Thoracic aorta (tissue), 2 donors: ENCODE measurements around the gene DHX35. TPM values are rescaled to one million over a fixed set of nuclear protein-coding genes. Genes with fewer than 3 reads are reported as not detected.

Source experiments
- ATAC-seq: fragments of 150-250 bp; one replicate; pipeline ENCODE4 v1.8.0; 2017; ENCODE audit warnings: low read depth; ENCODE audit not compliant: insufficient number of reproducible peaks, low FRiP score
- DNase-seq: peaks from one replicate; pipeline ENCODE4 v3.0.0-alpha.2; 2020; ENCODE audit warnings: low spot score
- H3K27ac ChIP-seq, 2 donors: fragments of 200-600 bp; sonication (generic); 1 replicate in 1 of 2; 2 replicates in 1 of 2; pipeline ENCODE4 v1.5.1; 2016; ENCODE audit warnings: mild to moderate bottlenecking in 2 of 2, moderate library complexity in 2 of 2
- H3K27me3 ChIP-seq: fragments of 200-600 bp; sonication (generic); replicated peaks from 2 replicates; pipeline ENCODE4 v1.6.0; 2016; ENCODE audit warnings: mild to moderate bottlenecking; ENCODE audit not compliant: insufficient read depth
- H3K36me3 ChIP-seq: fragments of 200-600 bp; sonication (generic); one replicate; pipeline ENCODE4 v1.5.1; 2016
- H3K4me1 ChIP-seq, 2 donors: fragments of 200-600 bp; sonication (generic); 1 replicate in 1 of 2; 2 replicates in 1 of 2; pipeline versions ENCODE4 v1.5.1 to v1.6.0; 2016; ENCODE audit warnings: low read depth in 2 of 2, mild to moderate bottlenecking in 1 of 2; ENCODE audit not compliant: control insufficient read depth in 1 of 2
- H3K4me3 ChIP-seq: fragments of 200-600 bp; sonication (generic); 2 replicates; pipeline ENCODE4 v1.5.1; 2016; ENCODE audit warnings: mild to moderate bottlenecking
- H3K9me3 ChIP-seq: fragments of 200-600 bp; sonication (generic); 2 replicates; pipeline ENCODE4 v1.5.1; 2016
- total RNA-seq, 2 donors: library from RNA; depleted of rRNA; stranded (reverse); fragments of >200 nt; gene quantifications; one replicate each; pipeline versions ENCODE4 v1.1.0 to v1.2.3, GENCODE V29; 2016
- TF ChIP-seq, protein P1 (sequence below): fragments of 200-600 bp; sonication (generic); IDR thresholded peaks from one replicate; pipeline ENCODE4 v1.5.1; 2019; ENCODE audit warnings: antibody characterized with exemption

Gene DHX35
- total RNA-seq, 2 donors from 2014 or later, result 17.9 to 23.8 TPM

DNA sequence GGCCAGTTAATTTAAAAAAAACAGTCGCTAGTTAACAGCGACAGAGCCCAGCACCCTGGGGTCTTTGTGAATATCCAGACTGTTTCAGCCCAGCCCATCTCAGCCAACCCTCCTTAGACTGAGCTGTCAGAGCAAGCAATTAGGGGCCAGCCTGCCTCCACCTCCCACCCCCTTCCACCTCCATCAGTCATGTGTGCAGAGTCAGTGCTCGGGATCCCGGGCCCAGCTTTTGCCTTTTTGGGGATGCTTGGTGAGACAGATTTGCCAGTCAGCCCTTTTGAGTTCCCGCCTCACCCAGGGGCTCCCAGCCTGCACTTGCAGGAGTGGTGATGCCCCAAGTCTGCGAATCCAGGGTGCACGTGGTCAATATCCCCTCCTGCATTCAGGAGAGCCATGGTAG is 42.5 kb upstream of the DHX35 start:
- Histone ChIP-seq H3K4me1 (no peaks in the 10 kb centered on the region), H3K27ac (no peak overlapping the region), H3K36me3 (no peaks in the 10 kb centered on the region), H3K27me3 (no peaks in the 10 kb centered on the region), H3K9me3 (no peaks in the 10 kb centered on the region), H3K4me3 (no peak overlapping the region)
- ATAC-seq (no peak), DNase-seq (no peak)
- TF ChIP-seq, protein P1, sequence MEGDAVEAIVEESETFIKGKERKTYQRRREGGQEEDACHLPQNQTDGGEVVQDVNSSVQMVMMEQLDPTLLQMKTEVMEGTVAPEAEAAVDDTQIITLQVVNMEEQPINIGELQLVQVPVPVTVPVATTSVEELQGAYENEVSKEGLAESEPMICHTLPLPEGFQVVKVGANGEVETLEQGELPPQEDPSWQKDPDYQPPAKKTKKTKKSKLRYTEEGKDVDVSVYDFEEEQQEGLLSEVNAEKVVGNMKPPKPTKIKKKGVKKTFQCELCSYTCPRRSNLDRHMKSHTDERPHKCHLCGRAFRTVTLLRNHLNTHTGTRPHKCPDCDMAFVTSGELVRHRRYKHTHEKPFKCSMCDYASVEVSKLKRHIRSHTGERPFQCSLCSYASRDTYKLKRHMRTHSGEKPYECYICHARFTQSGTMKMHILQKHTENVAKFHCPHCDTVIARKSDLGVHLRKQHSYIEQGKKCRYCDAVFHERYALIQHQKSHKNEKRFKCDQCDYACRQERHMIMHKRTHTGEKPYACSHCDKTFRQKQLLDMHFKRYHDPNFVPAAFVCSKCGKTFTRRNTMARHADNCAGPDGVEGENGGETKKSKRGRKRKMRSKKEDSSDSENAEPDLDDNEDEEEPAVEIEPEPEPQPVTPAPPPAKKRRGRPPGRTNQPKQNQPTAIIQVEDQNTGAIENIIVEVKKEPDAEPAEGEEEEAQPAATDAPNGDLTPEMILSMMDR, result no peak

DNA sequence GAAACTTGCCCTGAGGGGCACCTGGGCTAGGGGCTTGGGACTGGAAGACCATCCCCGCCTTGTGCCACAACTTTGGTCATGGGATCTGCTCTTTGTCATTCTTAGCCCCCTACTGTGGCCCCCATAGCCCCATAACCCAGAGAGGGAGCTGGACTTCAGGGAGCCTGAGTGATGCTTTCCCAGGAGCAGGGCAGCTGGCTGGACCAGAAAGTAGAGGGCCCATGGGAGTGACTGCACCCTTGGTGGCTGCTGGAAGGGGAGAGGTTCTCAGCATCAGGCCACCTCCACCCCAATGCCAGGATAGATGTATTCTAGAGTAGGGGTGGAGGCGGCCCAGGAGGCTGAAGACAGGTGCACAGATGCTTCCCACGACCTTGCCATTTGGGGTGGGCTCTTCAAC is 41.7 kb upstream of the DHX35 start:
- no peaks in the 10 kb centered on the region for H3K4me1 ChIP-seq
- no peak for ATAC-seq
- H3K27ac ChIP-seq, result no peak overlapping the region

DNA sequence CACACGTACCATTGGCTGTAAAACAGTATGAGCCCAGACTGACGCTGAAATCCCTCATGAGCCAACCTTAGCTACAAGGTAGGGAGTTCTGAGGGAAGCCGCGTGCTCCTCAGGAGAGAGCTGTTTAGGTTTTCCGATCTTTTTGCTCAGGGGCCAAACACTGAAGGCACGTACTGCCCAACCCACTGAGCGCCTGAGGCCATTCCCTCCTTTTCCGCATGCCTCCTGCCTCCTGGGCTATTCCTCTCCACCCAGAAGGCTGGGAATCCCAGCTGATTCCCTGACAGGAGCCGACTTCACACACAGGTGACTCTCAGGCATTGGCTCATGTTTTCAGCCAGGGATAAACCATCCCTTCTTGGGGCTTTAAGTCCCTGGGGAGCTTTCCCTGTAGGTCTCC is 41.3 kb upstream of the DHX35 start:
- no peaks in the 10 kb centered on the region for H3K4me1 ChIP-seq

More for the DNA sequence above, 41.7 kb upstream of the DHX35 start:
- TF ChIP-seq, protein P1, result no peak
- H3K27me3 ChIP-seq, result no peaks in the 10 kb centered on the region
- H3K9me3 ChIP-seq, result no peaks in the 10 kb centered on the region
- H3K4me3 ChIP-seq, result no peak overlapping the region
- H3K36me3 ChIP-seq, result no peaks in the 10 kb centered on the region
- DNase-seq, result no peak

DNA sequence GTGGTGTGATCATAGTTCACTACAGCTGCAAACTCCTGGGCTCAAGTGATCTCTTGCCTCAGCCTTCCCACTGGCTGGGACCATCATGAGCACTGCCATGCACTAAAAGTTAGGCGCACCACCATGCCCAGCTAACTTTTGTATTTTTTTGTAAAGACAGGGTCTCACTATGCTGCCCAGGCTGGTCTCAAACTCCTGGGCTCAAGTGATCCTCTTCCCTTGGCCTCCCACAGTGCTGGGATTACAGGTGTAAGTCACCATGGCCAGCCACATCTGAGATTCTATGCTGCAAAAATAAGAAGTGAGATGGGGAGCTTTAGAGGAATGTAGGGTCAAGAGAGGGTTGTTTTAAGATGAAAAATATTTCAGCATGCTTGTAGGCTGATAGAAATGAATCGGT is 37.4 kb upstream of the DHX35 start:
- ATAC-seq (no peak), DNase-seq (no peak)
- no peak overlapping the region for H3K4me3 ChIP-seq
- no peaks in the 10 kb centered on the region for H3K9me3 ChIP-seq
- H3K27ac ChIP-seq, result no peak overlapping the region
- no peaks in the 10 kb centered on the region for H3K27me3 ChIP-seq
- TF ChIP-seq, protein P1, result no peak
- H3K4me1 ChIP-seq, result peaks cover 7 to 8% of the 10 kb centered on the region in 2 donors
- H3K36me3 ChIP-seq, result no peaks in the 10 kb centered on the region

More for the DNA sequence above, 41.3 kb upstream of the DHX35 start:
- H3K27ac ChIP-seq, result no peak overlapping the region
- TF ChIP-seq, protein P1, result no peak
- DNase-seq, result no peak
- no peaks in the 10 kb centered on the region for H3K27me3 ChIP-seq
- H3K4me3 ChIP-seq, result no peak overlapping the region
- ATAC-seq, result no peak
- no peaks in the 10 kb centered on the region for H3K9me3 ChIP-seq
- H3K36me3 ChIP-seq, result no peaks in the 10 kb centered on the region

DNA sequence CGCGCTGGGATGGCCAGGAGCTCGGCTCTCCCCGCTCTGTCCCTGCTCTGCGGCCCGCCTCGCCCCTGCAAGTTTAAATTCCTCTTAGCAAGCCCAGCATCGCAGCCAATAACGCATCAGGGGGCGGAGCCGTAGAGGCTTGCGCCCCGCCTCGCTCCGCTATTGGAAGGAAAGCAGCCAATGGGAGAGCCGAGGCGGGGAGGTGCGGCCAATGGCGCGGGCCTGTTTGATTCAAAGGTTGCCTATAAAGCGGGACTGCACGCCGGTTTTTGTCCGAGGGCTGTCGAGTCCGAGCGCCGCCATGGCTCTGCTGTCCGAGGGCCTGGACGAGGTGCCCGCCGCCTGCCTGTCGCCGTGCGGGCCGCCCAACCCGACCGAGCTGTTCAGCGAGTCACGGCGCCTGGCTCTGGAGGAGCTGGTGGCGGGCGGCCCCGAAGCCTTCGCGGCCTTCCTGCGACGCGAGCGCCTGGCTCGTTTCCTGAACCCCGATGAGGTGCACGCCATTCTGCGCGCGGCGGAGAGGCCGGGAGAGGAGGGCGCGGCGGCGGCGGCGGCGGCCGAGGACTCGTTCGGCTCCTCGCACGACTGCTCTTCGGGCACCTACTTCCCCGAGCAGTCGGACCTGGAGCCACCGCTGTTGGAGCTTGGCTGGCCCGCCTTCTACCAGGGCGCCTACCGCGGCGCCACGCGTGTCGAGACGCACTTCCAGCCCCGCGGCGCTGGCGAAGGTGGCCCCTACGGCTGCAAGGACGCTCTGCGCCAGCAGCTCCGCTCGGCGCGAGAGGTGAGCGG is 35.8 kb upstream of the DHX35 start, which contains the start of gene FAM83D:
TSS of gene FAM83D (plus strand) at position 276 of the 792 bp plus-strand sequence. CDS start at position 302, 26 bp downstream.
- no peaks in the 10 kb centered on the region for H3K27me3 ChIP-seq
- no peak within 1 kb of the TSS for H3K27ac ChIP-seq
- ATAC-seq (peak; percentile 75), DNase-seq (peak; percentile 74)
- H3K9me3 ChIP-seq, result no peaks in the 10 kb centered on the region
- peak within 1 kb of the TSS; percentile 90 for H3K4me3 ChIP-seq
- TF ChIP-seq, protein P1, result no peak
- no peaks in the 10 kb centered on the region for H3K36me3 ChIP-seq
- H3K4me1 ChIP-seq, result peaks cover 7 to 8% of the 10 kb centered on the region in 2 donors
